ENCODE results near the gene PGA5. TPM values are rescaled to one million over a fixed set of nuclear protein-coding genes. Genes with fewer than 3 reads are reported as not detected.

The PGA5 gene
- total and polyA plus RNA-seq, 9 of the 15 experiments (the other 6 are each of a cell fraction or from before 2014, with no cell fraction given), result not detected

DNA sequence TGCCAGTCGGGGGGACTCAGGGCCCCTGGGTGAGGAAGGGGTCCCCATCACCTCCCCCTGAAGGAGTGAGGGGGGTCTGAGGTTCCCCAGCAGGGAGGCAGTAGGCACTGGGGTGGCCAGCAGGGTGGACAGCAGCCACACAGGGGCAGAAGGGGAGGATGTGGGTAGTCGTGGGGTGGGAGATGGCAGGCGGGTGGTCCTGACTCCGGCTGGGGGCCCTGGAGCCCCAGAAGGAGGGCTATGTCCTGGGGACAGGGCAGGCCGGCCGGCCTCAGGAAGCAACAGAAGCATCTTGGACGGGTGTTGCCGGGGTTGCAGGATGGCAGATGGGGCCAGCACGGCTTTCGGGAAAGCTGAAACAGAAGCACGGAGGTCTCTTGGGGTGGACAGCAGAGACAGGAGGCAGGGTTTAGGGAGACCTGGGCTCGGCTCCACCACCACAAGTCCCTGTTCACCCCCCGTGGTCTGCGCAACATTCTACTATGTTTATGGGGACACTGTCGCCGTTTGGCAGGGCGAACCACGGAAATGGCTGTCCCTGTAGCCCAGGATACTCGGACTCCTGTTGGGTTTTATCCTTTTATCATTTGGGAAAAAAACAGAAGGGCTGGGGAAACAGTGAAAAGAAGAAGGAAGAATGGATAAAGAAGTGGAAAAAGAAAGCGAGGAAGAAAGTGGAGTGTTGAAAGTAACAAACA lies 40.1 kb downstream of the PGA5 start (continued):
- TF ChIP-seq, protein P1, sequence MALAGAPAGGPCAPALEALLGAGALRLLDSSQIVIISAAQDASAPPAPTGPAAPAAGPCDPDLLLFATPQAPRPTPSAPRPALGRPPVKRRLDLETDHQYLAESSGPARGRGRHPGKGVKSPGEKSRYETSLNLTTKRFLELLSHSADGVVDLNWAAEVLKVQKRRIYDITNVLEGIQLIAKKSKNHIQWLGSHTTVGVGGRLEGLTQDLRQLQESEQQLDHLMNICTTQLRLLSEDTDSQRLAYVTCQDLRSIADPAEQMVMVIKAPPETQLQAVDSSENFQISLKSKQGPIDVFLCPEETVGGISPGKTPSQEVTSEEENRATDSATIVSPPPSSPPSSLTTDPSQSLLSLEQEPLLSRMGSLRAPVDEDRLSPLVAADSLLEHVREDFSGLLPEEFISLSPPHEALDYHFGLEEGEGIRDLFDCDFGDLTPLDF (CRISPR knock-in tag; IDR thresholded peaks at IDR 0.05), result no peak
- TF ChIP-seq CBFB (CRISPR knock-in tag; IDR thresholded peaks at IDR 0.05) (no peak), ZNF12 (CRISPR knock-in tag; IDR thresholded peaks at IDR 0.05) (no peak), NCOA2 (IDR thresholded peaks at IDR 0.05; ENCODE audit: partially characterized antibody in 2 of 2) (no peak), BCL6 (CRISPR knock-in tag; IDR thresholded peaks at IDR 0.05) (no peak), SMARCB1 (IDR thresholded peaks at IDR 0.05; ENCODE audit: insufficient read length, low read depth) (no peak), HMGN3 (IDR thresholded peaks at IDR 0.05; ENCODE audit: borderline replicate concordance, extremely low read depth, insufficient read length, low read depth, low read length) (peak; percentile 7), ZNF324 (CRISPR knock-in tag; IDR thresholded peaks at IDR 0.05) (no peak), NR4A1 (CRISPR knock-in tag; IDR thresholded peaks at IDR 0.05) (0 out of 2 replicates have a peak, but pooled peaks have one; percentile 9), NR4A1 (tag; IDR thresholded peaks at IDR 0.05) (no peak)
- TF ChIP-seq, protein P2, sequence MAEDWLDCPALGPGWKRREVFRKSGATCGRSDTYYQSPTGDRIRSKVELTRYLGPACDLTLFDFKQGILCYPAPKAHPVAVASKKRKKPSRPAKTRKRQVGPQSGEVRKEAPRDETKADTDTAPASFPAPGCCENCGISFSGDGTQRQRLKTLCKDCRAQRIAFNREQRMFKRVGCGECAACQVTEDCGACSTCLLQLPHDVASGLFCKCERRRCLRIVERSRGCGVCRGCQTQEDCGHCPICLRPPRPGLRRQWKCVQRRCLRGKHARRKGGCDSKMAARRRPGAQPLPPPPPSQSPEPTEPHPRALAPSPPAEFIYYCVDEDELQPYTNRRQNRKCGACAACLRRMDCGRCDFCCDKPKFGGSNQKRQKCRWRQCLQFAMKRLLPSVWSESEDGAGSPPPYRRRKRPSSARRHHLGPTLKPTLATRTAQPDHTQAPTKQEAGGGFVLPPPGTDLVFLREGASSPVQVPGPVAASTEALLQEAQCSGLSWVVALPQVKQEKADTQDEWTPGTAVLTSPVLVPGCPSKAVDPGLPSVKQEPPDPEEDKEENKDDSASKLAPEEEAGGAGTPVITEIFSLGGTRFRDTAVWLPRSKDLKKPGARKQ (CRISPR knock-in tag; IDR thresholded peaks at IDR 0.05), result 0 out of 2 replicates have a peak, but pooled peaks have one; percentile 50
- TF ChIP-seq, protein P3, sequence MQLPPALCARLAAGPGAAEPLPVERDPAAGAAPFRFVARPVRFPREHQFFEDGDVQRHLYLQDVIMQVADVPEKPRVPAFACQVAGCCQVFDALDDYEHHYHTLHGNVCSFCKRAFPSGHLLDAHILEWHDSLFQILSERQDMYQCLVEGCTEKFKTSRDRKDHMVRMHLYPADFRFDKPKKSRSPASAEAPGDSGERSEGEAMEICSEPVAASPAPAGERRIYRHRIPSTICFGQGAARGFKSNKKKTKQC (CRISPR knock-in tag; IDR thresholded peaks at IDR 0.05), result no peak

Measured in K562 (cell line).